HuH-7.5 (cell line): ENCODE measurements around the gene FOXL3.
"Not testable (repeated sequence)": the region's sequence is repeated elsewhere in the genome, so short reads cannot be mapped to it uniquely, and the experiment has no call there.

Experiments used
- DNase-seq: peaks from one replicate; pipeline ENCODE4 v3.0.0; 2011; ENCODE audit warnings: low spot score

FOXL3 gene

DNA sequence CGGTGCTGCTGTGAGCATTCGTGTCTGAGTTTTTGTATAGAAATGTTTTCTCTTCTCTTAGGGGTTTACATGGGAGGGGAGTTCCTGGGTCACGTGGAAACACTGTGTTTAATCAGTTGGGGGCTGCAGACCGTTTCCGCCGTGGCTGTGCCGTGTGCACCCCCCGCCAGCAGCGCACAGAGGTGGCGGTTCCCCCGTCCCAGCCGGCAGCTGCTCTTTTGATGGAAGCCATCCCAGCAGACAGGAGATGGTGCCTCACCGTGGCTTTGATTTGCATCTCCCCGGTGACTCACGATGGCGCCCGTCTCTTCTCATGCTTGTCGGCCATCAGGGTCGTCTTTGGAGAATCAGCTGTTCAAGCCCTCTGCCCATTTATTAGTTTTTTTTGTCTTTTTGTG lies 34.9 kb upstream of the FOXL3 start:
- no peak for DNase-seq

DNA sequence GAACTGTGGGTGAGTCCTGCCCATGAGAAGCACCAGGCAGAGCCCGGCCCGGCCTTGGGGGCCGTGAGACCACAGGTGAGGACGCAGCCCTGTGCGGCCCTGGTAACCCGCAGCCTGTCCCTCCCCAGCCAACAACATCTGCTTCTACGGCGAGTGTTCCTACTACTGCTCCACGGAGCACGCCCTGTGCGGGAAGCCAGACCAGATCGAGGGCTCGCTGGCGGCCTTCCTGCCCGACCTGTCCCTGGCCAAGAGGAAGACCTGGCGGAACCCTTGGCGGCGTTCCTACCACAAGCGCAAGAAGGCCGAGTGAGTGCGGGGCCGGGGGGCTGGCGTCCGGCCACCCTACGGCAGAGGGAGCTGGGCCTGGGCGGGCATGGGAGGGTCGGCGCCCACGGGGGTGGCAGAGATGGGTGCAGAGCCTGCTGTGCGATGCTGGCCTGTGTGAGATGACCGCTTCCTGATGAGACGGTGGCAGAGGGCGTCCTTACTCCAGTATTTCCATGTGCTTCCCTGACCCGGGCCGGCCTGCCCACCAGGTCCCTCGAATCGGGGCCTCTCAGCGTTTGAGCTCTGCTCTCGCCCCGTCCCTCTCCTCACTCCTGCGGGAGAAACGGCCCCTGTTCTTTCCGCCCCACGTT lies 34.1 kb upstream of the FOXL3 start:
- DNase-seq, result no peak

DNA sequence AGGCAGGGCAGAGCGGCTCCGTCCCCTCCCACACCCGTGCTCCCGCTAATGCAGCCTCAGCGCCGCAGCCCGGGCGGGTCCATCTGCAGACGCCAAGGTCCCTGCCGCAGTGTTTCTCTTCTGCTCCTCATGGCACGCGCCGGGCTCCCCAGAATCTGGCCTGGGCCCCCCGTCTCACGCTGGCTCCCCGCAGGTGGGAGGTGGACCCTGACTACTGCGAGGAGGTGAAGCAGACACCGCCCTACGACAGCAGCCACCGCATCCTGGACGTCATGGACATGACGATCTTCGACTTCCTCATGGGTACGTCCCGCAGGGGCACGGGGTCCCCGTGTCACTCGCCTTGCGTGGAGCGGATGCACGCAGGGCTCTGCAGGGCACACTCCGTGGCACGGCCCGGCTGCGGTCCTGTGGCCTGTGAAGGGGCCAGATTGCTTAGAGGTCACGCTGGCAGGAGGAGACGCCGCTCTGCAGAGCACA lies 33.5 kb upstream of the FOXL3 start:
- DNase-seq, result no peak

DNA sequence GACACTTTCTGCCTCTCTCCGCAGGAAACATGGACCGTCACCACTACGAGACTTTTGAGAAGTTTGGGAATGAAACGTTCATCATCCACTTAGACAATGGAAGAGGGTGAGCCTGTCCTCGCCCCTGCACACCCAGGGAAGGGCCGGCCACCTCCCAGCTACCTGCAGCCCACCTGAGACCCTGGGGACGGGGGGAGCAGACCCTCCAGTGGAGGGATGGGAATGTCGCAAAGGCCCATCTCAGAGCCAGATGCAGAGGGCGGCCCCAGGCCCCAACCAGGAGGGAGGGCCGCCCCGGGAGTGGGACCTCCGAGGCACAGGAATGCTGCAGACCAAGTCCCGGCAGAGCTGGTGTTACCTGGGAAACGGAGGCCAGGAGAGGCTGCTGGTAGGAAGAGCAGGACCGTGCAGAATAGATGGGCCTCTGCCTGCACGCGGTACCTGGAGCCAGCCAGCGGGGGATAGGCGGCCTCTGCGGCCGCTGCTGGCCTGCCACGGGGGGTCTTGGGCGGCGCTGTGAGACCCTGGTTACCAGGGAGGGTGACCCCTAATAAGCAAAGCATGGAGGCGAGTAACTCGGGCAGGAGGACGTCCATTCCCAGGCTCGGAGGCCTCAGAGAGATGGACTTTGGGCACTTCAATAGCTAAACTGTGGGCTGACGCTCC lies 32.9 kb upstream of the FOXL3 start:
- DNase-seq, result no peak

DNA sequence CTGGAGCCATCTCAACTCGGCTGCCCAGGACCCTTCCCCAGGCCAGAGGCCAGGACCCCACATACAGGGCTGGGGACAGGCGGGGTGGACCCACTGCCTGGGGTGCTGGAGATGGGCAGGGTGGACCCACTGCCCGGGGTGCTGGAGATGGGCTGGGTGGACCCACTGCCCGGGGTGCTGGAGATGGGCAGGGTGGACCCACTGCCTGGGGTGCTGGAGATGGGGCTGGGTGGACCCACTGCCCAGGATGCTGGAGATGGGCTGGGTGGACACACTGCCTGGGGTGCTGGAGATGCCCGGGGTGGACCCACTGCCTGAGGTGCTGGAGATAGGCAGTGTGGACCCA lies 32.4 kb upstream of the FOXL3 start:
- DNase-seq, result no peak

DNA sequence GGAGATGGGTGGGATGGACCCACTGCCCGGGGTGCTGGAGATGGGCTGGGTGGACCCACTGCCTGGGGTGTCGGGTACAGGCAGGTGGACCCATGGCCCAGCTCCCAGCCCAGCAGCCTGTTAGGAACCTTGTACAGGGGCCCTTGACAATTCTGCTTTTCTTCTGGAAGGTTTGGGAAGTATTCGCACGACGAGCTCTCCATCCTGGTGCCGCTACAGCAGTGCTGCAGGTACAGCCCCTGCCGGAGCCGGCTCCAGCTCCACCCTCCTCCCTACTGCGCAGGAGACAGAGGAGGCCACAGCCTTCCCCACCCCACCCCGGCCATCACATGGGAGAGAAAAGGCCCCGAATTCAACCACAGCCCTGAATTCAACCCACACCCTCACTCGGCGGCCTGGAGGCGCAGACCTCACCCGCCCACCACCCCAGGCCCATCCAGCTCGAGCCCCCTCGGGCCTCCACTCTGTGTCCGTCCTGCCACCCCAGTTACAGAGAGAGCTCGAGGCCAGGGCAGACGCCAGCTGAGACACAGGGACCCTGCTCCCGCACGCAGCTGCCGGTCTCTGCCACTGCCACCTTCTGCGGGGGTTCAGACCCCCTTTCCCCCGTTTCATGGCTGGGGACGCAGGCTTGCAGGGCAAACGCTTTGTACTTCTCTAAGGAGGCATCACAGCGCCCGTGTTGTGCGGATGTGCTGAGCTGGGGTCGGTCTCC lies 31.3 kb upstream of the FOXL3 start:
- DNase-seq, result no peak

DNA sequence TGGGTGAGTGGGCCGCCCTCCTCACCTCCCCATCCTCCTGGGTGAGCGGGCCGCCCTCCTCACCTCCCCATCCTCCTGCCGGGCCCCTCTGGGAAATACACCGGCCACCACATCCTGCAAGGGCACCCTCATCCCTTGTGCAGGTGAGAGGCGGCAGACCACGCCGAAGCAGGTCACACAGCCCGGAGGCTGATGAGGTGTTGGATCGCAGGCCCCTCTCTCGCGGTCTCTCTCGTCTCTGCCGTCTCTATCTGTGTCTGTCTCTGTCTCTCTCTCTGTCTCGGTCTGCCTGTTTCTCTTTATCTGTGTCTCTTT lies 30.8 kb upstream of the FOXL3 start:
- DNase-seq, result no peak

DNA sequence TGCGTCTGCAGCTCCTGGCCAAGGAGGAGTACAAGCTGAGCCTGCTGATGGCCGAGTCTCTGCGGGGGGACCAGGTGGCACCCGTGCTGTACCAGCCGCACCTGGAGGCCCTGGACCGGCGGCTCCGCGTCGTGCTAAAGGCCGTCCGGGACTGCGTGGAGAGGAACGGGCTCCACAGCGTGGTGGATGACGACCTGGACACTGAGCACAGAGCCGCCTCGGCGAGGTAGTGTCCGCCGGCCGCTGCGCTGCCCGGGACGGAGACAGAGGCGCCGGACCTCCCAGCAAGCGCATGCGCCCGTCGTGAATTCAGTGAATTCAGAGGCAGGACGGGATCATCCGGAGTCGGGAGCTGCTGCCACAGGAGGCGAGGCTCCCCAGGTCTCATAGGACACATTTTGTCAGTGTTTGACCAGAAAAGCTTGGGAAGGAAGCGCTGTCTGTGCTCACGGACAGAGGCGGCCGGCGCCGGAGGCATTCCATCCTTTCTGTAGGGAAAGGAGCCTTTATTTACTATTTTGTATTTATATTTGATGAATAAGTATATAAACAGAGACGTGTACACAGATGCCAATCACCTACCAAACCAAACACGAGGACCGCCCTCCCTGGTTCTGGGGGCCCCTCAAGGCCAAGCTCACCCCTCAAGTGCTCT lies 30.1 kb upstream of the FOXL3 start:
- DNase-seq, result no peak

DNA sequence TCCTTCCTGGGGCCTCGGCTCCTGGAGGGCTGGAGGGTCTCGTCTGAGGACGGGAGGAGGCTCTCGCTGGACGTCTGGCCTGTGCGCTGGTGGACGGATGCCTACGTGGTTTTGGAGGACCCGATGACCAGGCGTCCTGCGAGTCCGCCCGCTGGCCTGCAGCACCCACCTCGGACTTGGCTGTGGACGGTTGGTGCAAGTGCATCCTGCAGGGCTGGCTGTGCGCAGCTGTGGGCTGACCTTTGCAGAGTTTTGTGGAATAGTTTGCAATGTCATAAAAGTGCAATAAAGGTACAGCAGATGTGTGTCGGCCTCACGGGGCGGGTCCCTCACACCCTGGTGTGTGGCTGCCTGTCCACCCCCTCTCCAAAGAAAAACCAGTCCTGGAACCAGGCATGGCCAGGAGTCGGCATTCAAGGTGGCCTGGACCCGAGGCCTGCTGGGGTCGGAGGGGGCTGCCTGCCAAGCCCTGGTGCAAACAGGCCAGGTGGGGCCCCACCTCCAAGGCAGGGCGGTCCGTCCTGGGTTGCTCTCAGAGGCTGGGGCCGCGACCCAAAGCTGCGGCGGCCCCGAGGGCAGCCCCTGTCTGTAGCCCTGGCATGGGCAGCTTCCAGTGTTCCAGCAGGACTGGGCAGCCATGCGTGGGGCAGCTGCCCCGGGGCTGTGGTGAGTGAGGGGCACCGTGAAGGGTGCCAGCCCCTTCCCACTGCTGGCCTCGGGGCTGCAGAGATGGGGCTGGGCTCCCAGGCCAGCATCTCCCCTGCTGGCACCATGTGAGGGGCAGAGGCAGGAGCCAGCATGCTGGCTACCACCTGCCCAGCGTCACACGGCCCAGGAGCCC lies 29.3 kb upstream of the FOXL3 start:
- DNase-seq, result no peak

DNA sequence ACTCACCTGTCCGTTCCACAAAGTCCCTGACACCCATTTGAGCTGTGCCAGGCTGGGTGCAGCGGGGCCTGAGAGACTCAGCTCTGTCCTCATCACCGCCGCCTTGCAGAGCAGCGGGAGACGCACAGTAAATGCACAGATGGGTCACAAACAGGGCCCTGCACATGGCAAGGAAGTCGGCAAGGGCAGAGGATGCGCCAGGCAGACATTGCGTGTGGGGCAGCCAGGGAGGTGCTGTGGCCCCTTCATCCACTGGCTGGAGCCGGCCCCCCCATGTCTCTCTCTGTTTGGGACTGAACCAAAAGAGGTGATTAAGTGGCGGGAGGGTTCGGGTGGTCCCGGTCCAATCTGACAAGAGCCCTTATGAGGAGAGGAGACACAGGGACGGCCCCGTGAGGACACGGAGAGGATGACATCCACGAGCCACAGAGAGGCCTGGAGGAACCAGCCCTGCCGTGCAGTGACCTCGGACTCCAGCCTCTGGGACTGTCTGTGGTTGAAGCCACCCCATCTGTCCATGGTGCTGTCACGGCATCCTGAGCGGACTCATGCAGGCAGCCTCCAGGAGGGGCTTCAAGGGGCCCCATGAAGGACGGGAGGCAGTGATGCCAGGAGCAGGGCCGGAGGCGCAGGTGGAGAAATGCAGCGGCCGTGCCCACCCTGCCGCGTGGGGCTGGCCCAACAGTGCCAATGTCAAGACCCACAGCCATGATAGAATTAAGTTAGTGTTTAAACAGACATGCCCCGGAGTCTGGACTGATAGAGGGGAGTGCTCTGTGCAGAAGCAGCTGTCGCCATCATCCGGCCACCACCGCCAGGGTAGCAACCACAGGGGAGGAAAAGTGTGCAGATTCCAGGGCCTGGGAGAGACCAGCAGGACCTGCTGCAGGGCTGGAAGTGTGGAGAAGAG lies 28.4 kb upstream of the FOXL3 start:
- no peak for DNase-seq

DNA sequence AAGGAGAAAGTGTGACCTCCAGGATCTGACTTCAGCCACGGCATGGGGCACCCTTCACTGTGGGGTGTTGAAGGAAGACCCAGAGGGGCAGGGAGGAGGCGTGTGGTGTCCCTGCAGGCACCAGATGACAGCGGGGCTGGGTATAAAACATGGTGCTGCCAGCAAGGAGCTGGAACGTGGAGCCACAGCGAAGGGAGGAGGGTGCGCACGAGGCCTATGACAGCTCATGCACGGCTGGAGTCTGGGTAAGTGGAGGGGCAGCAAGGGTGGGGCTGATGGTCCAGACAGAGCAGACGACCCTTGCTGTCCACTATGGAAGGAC lies 27.8 kb upstream of the FOXL3 start:
- no peak for DNase-seq

DNA sequence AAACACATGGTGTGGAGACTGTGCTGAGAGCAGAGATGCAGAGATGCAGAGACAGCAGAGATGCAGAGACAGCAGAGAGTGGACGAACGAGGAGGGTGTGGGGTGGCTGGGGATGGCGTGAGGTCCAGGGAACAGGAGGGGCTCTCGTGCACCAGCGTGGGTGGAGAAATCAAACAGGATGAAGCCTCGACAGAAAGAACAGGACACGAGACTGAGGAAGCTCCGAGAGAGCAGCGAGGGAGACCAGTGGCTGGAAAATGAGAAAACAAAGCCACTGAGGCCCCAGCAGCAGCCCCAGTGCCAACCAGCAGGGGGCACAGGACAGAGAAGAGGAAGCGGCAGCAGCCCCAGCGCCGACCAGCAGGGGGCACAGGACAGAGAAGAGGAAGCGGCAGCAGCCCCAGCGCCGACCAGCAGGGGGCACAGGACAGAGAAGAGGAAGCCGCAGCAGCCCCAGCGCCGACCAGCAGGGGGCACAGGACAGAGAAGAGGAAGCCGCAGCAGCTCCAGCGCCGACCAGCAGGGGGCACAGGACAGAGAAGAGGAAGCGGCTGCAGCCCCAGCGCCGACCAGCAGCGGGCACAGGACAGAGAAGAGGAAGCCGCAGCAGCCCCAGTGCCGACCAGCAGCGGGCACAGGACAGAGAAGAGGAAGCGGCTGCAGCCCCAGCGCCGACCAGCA lies 27.2 kb upstream of the FOXL3 start:
- not testable (repeated sequence) for DNase-seq

DNA sequence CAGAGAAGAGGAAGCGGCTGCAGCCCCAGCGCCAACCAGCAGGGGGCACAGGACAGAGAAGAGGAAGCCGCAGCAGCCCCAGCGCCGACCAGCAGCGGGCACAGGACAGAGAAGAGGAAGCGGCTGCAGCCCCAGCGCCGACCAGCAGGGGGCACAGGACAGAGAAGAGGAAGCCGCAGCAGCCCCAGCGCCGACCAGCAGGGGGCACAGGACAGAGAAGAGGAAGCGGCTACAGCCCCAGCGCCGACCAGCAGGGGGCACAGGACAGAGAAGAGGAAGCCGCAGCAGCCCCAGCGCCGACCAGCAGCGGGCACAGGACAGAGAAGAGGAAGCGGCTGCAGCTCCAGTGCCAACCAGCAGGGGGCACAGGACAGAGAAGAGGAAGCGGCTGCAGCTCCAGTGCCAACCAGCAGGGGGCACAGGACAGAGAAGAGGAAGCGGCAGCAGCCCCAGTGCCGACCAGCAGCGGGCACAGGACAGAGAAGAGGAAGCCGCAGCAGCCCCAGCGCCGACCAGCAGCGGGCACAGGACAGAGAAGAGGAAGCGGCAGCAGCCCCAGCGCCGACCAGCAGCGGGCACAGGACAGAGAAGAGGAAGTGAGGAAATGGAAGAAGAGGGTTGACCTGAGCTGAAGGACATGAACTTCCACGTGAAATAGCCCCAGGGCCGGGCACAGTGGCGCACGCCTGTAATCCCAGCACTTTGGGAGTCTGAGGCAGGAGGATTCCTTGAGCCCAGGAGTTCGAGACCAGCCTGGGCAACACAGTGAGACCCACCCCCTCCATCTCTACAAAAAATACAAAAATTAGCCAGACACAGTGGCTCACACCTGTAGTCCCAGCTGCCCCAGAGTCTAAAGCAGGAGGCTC lies 26.3 kb upstream of the FOXL3 start:
- not testable (repeated sequence) for DNase-seq

DNA sequence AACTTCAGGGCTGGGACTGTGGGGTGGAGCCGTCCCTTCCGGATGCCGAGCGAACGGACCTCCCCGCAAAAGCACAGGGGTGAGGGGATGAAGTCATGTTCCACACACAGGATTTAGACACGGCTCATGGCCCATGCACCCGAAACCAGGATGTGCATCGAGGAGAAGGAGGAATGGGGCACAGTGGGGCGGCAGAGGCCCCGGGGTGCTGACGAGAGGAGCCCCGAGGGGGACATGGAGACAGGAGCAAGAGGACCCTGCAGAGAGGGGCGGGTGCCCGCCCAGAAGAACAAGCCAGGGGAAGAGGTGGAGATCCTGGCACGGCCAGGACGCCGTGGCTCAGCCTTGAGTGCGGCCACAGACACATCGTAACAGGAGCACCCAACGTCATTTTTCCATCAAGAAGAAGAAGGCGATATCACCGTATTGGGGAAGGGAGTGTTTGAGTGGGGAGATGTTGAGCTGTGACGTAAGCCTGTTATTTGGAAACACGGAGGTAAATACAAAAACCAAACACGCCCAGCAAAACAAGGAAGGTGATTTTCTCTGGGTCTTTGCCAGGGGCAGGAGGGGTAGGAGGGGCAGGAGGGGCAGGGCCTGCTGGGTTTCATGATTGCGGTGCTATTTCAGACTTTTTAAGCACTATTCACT lies 25.3 kb upstream of the FOXL3 start:
- DNase-seq, result no peak

DNA sequence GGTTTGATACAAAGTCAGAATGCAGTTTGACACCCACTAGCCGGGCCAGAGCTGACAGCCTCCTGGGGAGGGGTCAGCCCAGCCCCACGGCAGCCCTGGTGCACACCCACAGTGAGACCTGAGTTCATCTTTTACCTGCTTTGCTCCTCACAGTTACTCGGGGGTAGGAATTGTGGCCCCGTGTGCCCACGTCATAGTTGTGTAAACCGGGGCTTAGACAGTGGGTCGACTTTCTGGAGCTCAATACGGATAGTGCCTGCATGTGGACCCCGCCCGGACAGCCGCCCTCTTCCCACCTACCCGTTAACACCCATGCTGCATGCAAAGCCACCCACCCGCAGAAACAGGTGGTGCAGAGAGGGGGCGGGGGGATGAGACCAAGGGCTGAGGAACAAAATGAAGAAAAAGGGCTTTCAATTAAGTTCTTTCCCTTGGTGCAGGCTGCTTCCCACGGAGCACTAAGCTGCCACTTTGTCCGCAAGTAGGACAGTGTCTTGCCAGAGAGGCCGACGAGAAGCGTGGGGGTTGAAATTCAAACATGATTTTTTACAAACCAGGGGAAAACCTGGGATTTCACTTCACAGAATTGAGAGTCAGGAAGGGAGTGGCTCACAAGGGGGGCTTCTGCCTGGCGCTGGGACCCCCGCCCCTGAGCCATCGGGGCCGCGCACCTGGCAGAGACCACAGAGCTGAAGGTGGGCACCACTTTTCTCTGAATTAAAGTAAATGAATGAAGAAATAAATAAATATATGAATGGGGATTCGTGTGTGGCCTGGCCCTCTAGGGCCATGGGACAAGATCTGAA lies 24.6 kb upstream of the FOXL3 start:
- DNase-seq, result no peak

DNA sequence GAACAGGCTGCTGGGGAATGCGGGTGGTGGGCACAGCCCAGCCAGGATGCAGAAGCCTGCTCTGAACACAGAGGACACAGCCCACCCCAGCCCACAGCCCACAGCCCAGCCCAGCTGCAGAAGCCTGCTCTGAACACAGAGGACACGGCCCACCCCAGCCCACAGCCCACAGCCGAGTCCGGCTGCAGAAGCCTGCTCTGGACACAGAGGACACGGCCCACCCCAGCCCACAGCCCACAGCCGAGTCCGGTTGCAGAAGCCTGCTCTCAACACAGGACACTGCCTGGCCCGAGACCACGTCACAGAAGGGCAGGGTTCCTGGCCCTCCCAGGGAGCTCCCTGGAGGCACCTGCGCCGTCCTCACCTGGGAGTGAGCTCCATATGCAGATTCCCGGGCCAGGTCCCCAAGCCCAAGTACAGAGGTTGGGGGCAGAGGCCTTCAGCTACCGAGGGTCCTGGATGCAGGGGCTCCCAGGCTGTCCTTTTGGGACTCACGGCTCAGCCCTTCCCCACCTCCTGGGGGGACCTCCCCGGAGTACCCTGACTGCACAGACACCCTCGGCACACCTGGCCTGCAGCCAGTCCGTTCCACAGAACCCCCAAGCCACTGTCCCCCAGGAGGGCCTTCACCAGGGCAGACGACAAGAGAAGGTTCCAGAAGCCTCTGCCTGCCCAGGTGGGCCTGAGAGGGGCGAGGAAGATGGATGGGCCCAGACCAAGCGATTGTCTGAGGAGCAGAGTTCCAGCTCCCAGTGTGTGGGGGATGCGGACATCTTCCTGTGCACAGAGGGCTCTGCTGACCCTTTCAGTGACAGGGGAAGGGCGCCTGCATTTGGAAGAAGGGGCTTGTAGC lies 23.7 kb upstream of the FOXL3 start:
- DNase-seq, result no peak
